ENCODE data around the gene MRTFA. TPM values are rescaled to one million over a fixed set of nuclear protein-coding genes. Genes with fewer than 3 reads are reported as not detected.

The MRTFA gene
- total RNA-seq, 1 donor from 2014 or later, result 53.0 TPM

- H3K36me3 ChIP-seq (ENCODE audit: control insufficient read depth, insufficient read depth, low read length), result peaks cover 4% of the 10 kb centered on the region
- H3K4me3 ChIP-seq (ENCODE audit: low read depth, low read length), result no peak overlapping the region
- DNase-seq (ENCODE audit: low read depth), result no peak
- TF ChIP-seq, protein P1, sequence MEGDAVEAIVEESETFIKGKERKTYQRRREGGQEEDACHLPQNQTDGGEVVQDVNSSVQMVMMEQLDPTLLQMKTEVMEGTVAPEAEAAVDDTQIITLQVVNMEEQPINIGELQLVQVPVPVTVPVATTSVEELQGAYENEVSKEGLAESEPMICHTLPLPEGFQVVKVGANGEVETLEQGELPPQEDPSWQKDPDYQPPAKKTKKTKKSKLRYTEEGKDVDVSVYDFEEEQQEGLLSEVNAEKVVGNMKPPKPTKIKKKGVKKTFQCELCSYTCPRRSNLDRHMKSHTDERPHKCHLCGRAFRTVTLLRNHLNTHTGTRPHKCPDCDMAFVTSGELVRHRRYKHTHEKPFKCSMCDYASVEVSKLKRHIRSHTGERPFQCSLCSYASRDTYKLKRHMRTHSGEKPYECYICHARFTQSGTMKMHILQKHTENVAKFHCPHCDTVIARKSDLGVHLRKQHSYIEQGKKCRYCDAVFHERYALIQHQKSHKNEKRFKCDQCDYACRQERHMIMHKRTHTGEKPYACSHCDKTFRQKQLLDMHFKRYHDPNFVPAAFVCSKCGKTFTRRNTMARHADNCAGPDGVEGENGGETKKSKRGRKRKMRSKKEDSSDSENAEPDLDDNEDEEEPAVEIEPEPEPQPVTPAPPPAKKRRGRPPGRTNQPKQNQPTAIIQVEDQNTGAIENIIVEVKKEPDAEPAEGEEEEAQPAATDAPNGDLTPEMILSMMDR (IDR thresholded peaks at IDR 0.05; ENCODE audit: insufficient read depth, low read length, poor library complexity, severe bottlenecking), result no peak
- no peaks in the 10 kb centered on the region for H3K27me3 ChIP-seq (ENCODE audit: control insufficient read depth, insufficient read depth, low read length)
Measured at GRCh38 chr22:40401532-40401931, 235.0 kb downstream of the MRTFA start.

GRCh38 chr22:40400159-40400558 lies 236.4 kb downstream of the MRTFA start:
- Histone ChIP-seq H3K36me3 (ENCODE audit: control insufficient read depth, insufficient read depth, low read length) (peaks cover 2% of the 10 kb centered on the region), H3K4me3 (ENCODE audit: low read depth, low read length) (no peak overlapping the region), H3K27me3 (ENCODE audit: control insufficient read depth, insufficient read depth, low read length) (no peaks in the 10 kb centered on the region)
- TF ChIP-seq, protein P1 (IDR thresholded peaks at IDR 0.05; ENCODE audit: insufficient read depth, low read length, poor library complexity, severe bottlenecking), result no peak
- no peak for DNase-seq (ENCODE audit: low read depth)

GRCh38 chr22:40399621-40400020 lies 236.9 kb downstream of the MRTFA start:
- no peak for DNase-seq (ENCODE audit: low read depth)
- Histone ChIP-seq H3K36me3 (ENCODE audit: control insufficient read depth, insufficient read depth, low read length) (peaks cover 2% of the 10 kb centered on the region), H3K4me3 (ENCODE audit: low read depth, low read length) (no peak overlapping the region), H3K27me3 (ENCODE audit: control insufficient read depth, insufficient read depth, low read length) (no peaks in the 10 kb centered on the region)
- TF ChIP-seq, protein P1 (IDR thresholded peaks at IDR 0.05; ENCODE audit: insufficient read depth, low read length, poor library complexity, severe bottlenecking), result no peak

GRCh38 chr22:40397396-40397795 lies 239.1 kb downstream of the MRTFA start:
- TF ChIP-seq, protein P1 (IDR thresholded peaks at IDR 0.05; ENCODE audit: insufficient read depth, low read length, poor library complexity, severe bottlenecking), result no peak
- no peak for DNase-seq (ENCODE audit: low read depth)
- Histone ChIP-seq H3K27me3 (ENCODE audit: control insufficient read depth, insufficient read depth, low read length) (no peaks in the 10 kb centered on the region), H3K36me3 (ENCODE audit: control insufficient read depth, insufficient read depth, low read length) (no peaks in the 10 kb centered on the region), H3K4me3 (ENCODE audit: low read depth, low read length) (no peak overlapping the region)

- Histone ChIP-seq H3K36me3 (ENCODE audit: control insufficient read depth, insufficient read depth, low read length) (no peaks in the 10 kb centered on the region), H3K27me3 (ENCODE audit: control insufficient read depth, insufficient read depth, low read length) (no peaks in the 10 kb centered on the region), H3K4me3 (ENCODE audit: low read depth, low read length) (no peak overlapping the region)
- peak; percentile 69 for DNase-seq (ENCODE audit: low read depth)
- TF ChIP-seq, protein P1 (IDR thresholded peaks at IDR 0.05; ENCODE audit: insufficient read depth, low read length, poor library complexity, severe bottlenecking), result no peak
Measured at GRCh38 chr22:40396882-40397281, 239.6 kb downstream of the MRTFA start.

DNA sequence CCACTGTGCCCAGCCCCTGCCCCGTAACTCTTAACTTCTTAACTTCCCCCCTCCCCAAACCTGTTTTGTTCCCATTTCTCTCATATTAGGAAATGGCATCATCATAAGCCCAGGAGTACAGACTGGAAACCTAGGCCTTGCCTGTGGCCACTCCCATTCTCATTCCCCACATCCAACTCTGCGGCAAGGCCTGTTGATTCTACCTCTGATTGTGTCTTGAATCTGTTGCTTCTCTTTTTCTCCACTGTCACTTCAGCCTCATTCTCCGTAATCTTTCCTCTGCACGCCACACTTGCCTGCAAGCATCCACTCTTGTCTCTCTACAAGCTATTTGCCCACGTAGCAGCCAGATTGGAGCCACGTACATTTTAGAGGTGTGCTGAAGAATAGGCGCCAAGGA lies 240.9 kb downstream of the MRTFA start:
- Histone ChIP-seq H3K36me3 (ENCODE audit: control insufficient read depth, insufficient read depth, low read length) (no peaks in the 10 kb centered on the region), H3K4me3 (ENCODE audit: low read depth, low read length) (no peak overlapping the region), H3K27me3 (ENCODE audit: control insufficient read depth, insufficient read depth, low read length) (no peaks in the 10 kb centered on the region)
- DNase-seq (ENCODE audit: low read depth), result no peak
- TF ChIP-seq, protein P1 (IDR thresholded peaks at IDR 0.05; ENCODE audit: insufficient read depth, low read length, poor library complexity, severe bottlenecking), result no peak

Measured in kidney epithelial cell (primary cell).